ENCODE measurements around the gene GLIPR1L1. TPM values are rescaled to one million over a fixed set of nuclear protein-coding genes. Genes with fewer than 3 reads are reported as not detected.

The GLIPR1L1 gene
- total RNA-seq, 1 donor from 2014 or later: not detected

GRCh38 chr12:75409830-75410229 is 75.4 kb downstream of the GLIPR1L1 start:
- Mint-ChIP-seq H3K4me1 (ENCODE audit: unreplicated experiment) (peaks cover 10% of the 10 kb centered on the region), H3K36me3 (ENCODE audit: unreplicated experiment) (no peaks in the 10 kb centered on the region), H3K27ac (ENCODE audit: unreplicated experiment) (no peak overlapping the region), H3K27me3 (ENCODE audit: unreplicated experiment) (no peaks in the 10 kb centered on the region), H3K4me3 (ENCODE audit: unreplicated experiment) (no peak overlapping the region), H3K9me3 (ENCODE audit: unreplicated experiment) (peaks cover 4% of the 10 kb centered on the region)
- TF ChIP-seq CTCF (IDR thresholded peaks at IDR 0.05): no peak
- no peak for DNase-seq (ENCODE audit: extremely low spot score, unreplicated experiment)

GRCh38 chr12:75414671-75415070 is 80.2 kb downstream of the GLIPR1L1 start:
- peaks cover 6% of the 10 kb centered on the region for H3K9me3 Mint-ChIP-seq (ENCODE audit: unreplicated experiment)
- no peaks in the 10 kb centered on the region for H3K27me3 Mint-ChIP-seq (ENCODE audit: unreplicated experiment)
- no peak for DNase-seq (ENCODE audit: extremely low spot score, unreplicated experiment)
- H3K4me1 Mint-ChIP-seq (ENCODE audit: unreplicated experiment): peaks cover 32% of the 10 kb centered on the region
- H3K36me3 Mint-ChIP-seq (ENCODE audit: unreplicated experiment): no peaks in the 10 kb centered on the region
- H3K4me3 Mint-ChIP-seq (ENCODE audit: unreplicated experiment): peak overlapping the region; percentile 26
- H3K27ac Mint-ChIP-seq (ENCODE audit: unreplicated experiment): peak overlapping the region; percentile 60
- no peak for TF ChIP-seq CTCF (IDR thresholded peaks at IDR 0.05)

- H3K4me3 Mint-ChIP-seq (ENCODE audit: unreplicated experiment): no peak overlapping the region
- DNase-seq (ENCODE audit: extremely low spot score, unreplicated experiment): no peak
- H3K4me1 Mint-ChIP-seq (ENCODE audit: unreplicated experiment): peaks cover 33% of the 10 kb centered on the region
- no peak for TF ChIP-seq CTCF (IDR thresholded peaks at IDR 0.05)
- H3K27ac Mint-ChIP-seq (ENCODE audit: unreplicated experiment): peak overlapping the region; percentile 69
- H3K27me3 Mint-ChIP-seq (ENCODE audit: unreplicated experiment): no peaks in the 10 kb centered on the region
- peaks cover 9% of the 10 kb centered on the region for H3K9me3 Mint-ChIP-seq (ENCODE audit: unreplicated experiment)
- H3K36me3 Mint-ChIP-seq (ENCODE audit: unreplicated experiment): no peaks in the 10 kb centered on the region
Observed at GRCh38 chr12:75419841-75420240, 85.4 kb downstream of the GLIPR1L1 start.

Other genes starting within 250 kb of the GLIPR1L1 start
- gene KCNC2, start 124.8 kb upstream of the GLIPR1L1 start, total RNA-seq: not detected in 2 replicates
- 4.0 and 5.3 TPM in 2 replicates for gene CAPS2, start 4.3 kb upstream of the GLIPR1L1 start, total RNA-seq
- 0.78 and 1.2 TPM in 2 replicates for gene GLIPR1L2, start 56.4 kb downstream of the GLIPR1L1 start, total RNA-seq
- gene GLIPR1, start 146.1 kb downstream of the GLIPR1L1 start, total RNA-seq: 37.8 and 38.9 TPM in 2 replicates
- 47.1 and 52.0 TPM in 2 replicates for gene KRR1, start 176.9 kb downstream of the GLIPR1L1 start, total RNA-seq